Stimulated activated CD4-positive, alpha-beta T cell treated with anti-CD3 and anti-CD28 coated beads, Interleukin-15, amount 100 ng/mL, for 1 hour (primary cell): Measurements from ENCODE around the gene IL36A.

Source experiments
- DNase-seq, 2 donors: peaks; one replicate each; pipeline ENCODE4 v3.0.0-alpha.2; 2020; ENCODE audit warnings: low read depth in 1 of 2, low spot score in 1 of 2

Gene IL36A

GRCh38 chr2:113005030-113005509 lies at the start of gene IL36A:
IL36A (plus strand) TSS chr2:113005459; CDS start chr2:113005872, 413 bp downstream.
- DNase-seq = no peak

- DNase-seq = no peak
Observed at GRCh38 chr2:112957511-112957910, 47.7 kb upstream of the IL36A start.

- DNase-seq = no peak
Observed at GRCh38 chr2:112958428-112959108, 46.7 kb upstream of the IL36A start.

GRCh38 chr2:112959109-112959812 lies 46.0 kb upstream of the IL36A start:
- no peak for DNase-seq

GRCh38 chr2:112960230-112960825 lies 44.9 kb upstream of the IL36A start:
- DNase-seq = no peak

- DNase-seq = no peak
Observed at GRCh38 chr2:112962308-112963175, 42.7 kb upstream of the IL36A start.

GRCh38 chr2:112967023-112967422 lies 38.2 kb upstream of the IL36A start:
- DNase-seq = no peak

- DNase-seq = no peak
Observed at GRCh38 chr2:112972423-112973086, 32.7 kb upstream of the IL36A start.

GRCh38 chr2:112973156-112973555 lies 32.1 kb upstream of the IL36A start:
- no peak for DNase-seq

GRCh38 chr2:112977559-112978056 lies 27.7 kb upstream of the IL36A start, which contains the start of gene IL36G:
IL36G (plus strand) TSS chr2:112978006; CDS start chr2:112978639, 633 bp downstream.
- DNase-seq = no peak

GRCh38 chr2:112979731-112980130 lies 25.5 kb upstream of the IL36A start:
- no peak for DNase-seq

- no peak for DNase-seq
Observed at GRCh38 chr2:112980537-112980936, 24.7 kb upstream of the IL36A start.

GRCh38 chr2:112985090-112985489 lies 20.2 kb upstream of the IL36A start:
- no peak for DNase-seq

- no peak for DNase-seq
Observed at GRCh38 chr2:112989611-112990010, 15.6 kb upstream of the IL36A start.

- DNase-seq = no peak
Observed at GRCh38 chr2:112993831-112994230, 11.4 kb upstream of the IL36A start.

- no peak for DNase-seq
Observed at GRCh38 chr2:112994648-112995047, 10.6 kb upstream of the IL36A start.

- DNase-seq = no peak
Observed at GRCh38 chr2:112995346-112995920, 9.8 kb upstream of the IL36A start.

- peak; percentile 12 to 53 for DNase-seq
Observed at GRCh38 chr2:112996635-112997034, 8.6 kb upstream of the IL36A start.

- DNase-seq = no peak
Observed at GRCh38 chr2:112997151-112997550, 8.1 kb upstream of the IL36A start.

GRCh38 chr2:113000436-113000835 lies 4.8 kb upstream of the IL36A start:
- DNase-seq = no peak
